Prostate gland (tissue), 2 donors: ENCODE results near the gene DNAH8.

ENCODE experiments used
- CTCF ChIP-seq, 4 experiments: fragments of 200-600 bp in 2 of 4; fragments of 450-650 bp in 2 of 4; sonication (generic) in 2 of 4; IDR thresholded peaks; 1 replicate in 3 of 4; 2 replicates in 1 of 4; pipeline ENCODE4 v1.5.1; 2016 to 2019; ENCODE audit warnings: antibody characterized with exemption in 4 of 4, mild to moderate bottlenecking in 2 of 4, moderate library complexity in 2 of 4
- POLR2A ChIP-seq: fragments of 450-650 bp; IDR thresholded peaks from one replicate; pipeline ENCODE4 v1.6.1; 2016; ENCODE audit warnings: antibody characterized with exemption, mild to moderate bottlenecking
- POLR2AphosphoS5 ChIP-seq: sonication (generic); formaldehyde crosslinking; IDR thresholded peaks from one replicate; pipeline ENCODE4 v1.6.1; 2017; ENCODE audit warnings: antibody characterized with exemption

DNA sequence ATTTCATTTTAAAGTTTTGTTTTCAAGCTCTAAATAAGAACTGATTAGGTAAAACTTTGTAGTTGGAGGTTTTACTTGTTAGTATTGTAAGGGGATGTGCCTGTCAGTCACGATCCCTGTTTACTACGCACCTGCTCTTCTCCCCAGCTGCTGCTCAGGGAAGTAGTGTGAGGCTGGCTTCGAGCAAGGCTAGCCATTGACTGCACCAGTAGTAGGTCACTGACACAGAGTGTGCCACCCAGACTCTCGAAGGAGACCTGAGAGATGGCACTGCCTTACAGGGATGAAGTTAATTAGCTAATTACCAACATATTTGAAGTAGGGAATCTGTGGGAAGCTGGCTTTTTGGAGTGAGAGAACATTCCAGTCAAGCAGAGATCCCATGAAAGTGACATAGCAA, 89.2 kb downstream of the DNAH8 start:
- TF ChIP-seq CTCF (IDR thresholded peaks at IDR 0.05) (no peak), POLR2A (no peak), POLR2AphosphoS5 (no peak)
